DOHH2 (cell line): ENCODE data around the gene CMIP.

ENCODE experiments used
- H3F3A ChIP-seq: fragments of 200-600 bp; sonication (generic), shearing (Covaris generic); 2 replicates; pipeline ENCODE4 v1.6.0; 2016; ENCODE audit warnings: antibody characterized with exemption, mild to moderate bottlenecking; ENCODE audit not compliant: control insufficient read depth, insufficient read depth
- H3K27ac ChIP-seq: fragments of 200-600 bp; sonication (generic); 2 replicates; pipeline ENCODE4 v1.5.1; 2014; ENCODE audit warnings: low read depth, mild to moderate bottlenecking, low read length, moderate library complexity
- H3K27me3 ChIP-seq: fragments of 200-600 bp; sonication (generic); 2 replicates; pipeline ENCODE4 v1.6.1; 2014; ENCODE audit warnings: mild to moderate bottlenecking, low read length, mixed read lengths; ENCODE audit not compliant: control insufficient read depth
- H3K36me3 ChIP-seq: fragments of 200-600 bp; sonication (generic); 2 replicates; pipeline ENCODE4 v1.6.1; 2014; ENCODE audit warnings: mild to moderate bottlenecking, low read length, moderate library complexity, mixed read lengths; ENCODE audit not compliant: control insufficient read depth
- H3K4me1 ChIP-seq: fragments of 200-600 bp; sonication (generic); 2 replicates; pipeline ENCODE4 v1.6.1; 2014; ENCODE audit warnings: mild to moderate bottlenecking, low read length, mixed read lengths; ENCODE audit not compliant: control insufficient read depth
- H3K4me2 ChIP-seq: fragments of 200-600 bp; sonication (generic); 2 replicates; pipeline ENCODE4 v1.6.0; 2014; ENCODE audit warnings: mild to moderate bottlenecking, low read length, moderate library complexity
- H3K4me3 ChIP-seq: fragments of 200-600 bp; sonication (generic); 2 replicates; pipeline ENCODE4 v1.5.1; 2014; ENCODE audit warnings: mild to moderate bottlenecking, low read length, mixed read lengths
- H3K79me2 ChIP-seq: fragments of 200-600 bp; sonication (generic); 2 replicates; pipeline ENCODE4 v1.6.1; 2014; ENCODE audit warnings: mild to moderate bottlenecking, low read length, mixed read lengths; ENCODE audit not compliant: control insufficient read depth
- H3K9me2 ChIP-seq: fragments of 200-600 bp; sonication (generic); replicated peaks from 2 replicates; pipeline ENCODE4 v1.6.1; 2014; ENCODE audit warnings: mild to moderate bottlenecking, low read length, mixed read lengths; ENCODE audit not compliant: control insufficient read depth
- H3K9me3 ChIP-seq: fragments of 200-600 bp; sonication (generic); 2 replicates; pipeline ENCODE4 v1.6.1; 2014; ENCODE audit warnings: antibody characterized with exemption, low read length, mixed read lengths; ENCODE audit not compliant: control insufficient read depth, insufficient read depth
- H4K20me1 ChIP-seq: fragments of 200-600 bp; sonication (generic); 2 replicates; pipeline ENCODE4 v1.6.0; 2014; ENCODE audit warnings: low read depth, mild to moderate bottlenecking, antibody characterized with exemption, low read length, moderate library complexity; ENCODE audit not compliant: control insufficient read depth, insufficient read depth
- EZH2phosphoT487 ChIP-seq: fragments of 200-600 bp; sonication (generic); IDR thresholded peaks from 2 replicates; pipeline ENCODE4 v1.6.1; 2017; ENCODE audit warnings: borderline replicate concordance, mild to moderate bottlenecking, antibody characterized with exemption, low read length, moderate library complexity, mixed read lengths
- TF ChIP-seq, protein P1 (sequence below): fragments of 200-600 bp; sonication (generic); IDR thresholded peaks from one replicate; pipeline ENCODE4 v1.5.1; 2014; ENCODE audit warnings: antibody characterized with exemption, mild to moderate bottlenecking, low read depth, low read length; ENCODE audit not compliant: poor library complexity, severe bottlenecking

Gene CMIP

DNA sequence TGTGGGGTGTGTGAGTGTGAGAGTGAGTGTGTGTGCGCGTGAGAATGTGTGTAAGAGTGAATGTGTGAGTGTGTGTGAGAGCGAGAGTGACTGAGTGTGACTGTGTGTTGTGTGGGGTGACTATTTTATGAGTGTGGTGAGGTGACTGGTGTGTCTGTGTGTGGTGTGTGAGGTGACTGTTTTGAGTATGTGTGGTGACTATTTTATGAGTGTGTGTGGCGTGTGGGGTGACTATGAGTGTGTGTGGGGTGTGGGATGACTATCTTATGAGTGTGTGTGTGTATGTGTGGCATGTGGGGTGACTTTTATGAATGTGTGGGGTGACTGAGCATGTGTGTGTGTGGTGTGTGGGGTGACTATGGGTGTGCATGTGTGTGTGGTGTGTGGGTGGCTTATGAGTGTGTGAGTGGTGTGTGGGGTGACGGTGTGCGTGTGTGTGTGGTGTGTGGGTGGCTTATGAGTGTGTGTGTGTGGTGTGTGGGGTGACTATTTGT is 181.6 kb downstream of the CMIP start:
- Histone ChIP-seq H3F3A (no peaks in the 10 kb centered on the region), H3K27ac (no peak overlapping the region), H3K27me3 (no peaks in the 10 kb centered on the region), H3K4me3 (no peak overlapping the region), H3K4me2 (no peak overlapping the region), H3K36me3 (no peaks in the 10 kb centered on the region), H3K79me2 (no peaks in the 10 kb centered on the region), H4K20me1 (no peaks in the 10 kb centered on the region), H3K9me3 (no peaks in the 10 kb centered on the region), H3K4me1 (0 out of 2 replicates have a peak, but pooled peaks cover 4% of the 10 kb centered on the region), H3K9me2 (no peaks in the 10 kb centered on the region)
- no peak for TF ChIP-seq EZH2phosphoT487
- TF ChIP-seq, protein P1, sequence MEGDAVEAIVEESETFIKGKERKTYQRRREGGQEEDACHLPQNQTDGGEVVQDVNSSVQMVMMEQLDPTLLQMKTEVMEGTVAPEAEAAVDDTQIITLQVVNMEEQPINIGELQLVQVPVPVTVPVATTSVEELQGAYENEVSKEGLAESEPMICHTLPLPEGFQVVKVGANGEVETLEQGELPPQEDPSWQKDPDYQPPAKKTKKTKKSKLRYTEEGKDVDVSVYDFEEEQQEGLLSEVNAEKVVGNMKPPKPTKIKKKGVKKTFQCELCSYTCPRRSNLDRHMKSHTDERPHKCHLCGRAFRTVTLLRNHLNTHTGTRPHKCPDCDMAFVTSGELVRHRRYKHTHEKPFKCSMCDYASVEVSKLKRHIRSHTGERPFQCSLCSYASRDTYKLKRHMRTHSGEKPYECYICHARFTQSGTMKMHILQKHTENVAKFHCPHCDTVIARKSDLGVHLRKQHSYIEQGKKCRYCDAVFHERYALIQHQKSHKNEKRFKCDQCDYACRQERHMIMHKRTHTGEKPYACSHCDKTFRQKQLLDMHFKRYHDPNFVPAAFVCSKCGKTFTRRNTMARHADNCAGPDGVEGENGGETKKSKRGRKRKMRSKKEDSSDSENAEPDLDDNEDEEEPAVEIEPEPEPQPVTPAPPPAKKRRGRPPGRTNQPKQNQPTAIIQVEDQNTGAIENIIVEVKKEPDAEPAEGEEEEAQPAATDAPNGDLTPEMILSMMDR: no peak

GRCh38 chr16:81627024-81627423 is 182.4 kb downstream of the CMIP start:
- no peaks in the 10 kb centered on the region for H3K36me3 ChIP-seq
- no peak overlapping the region for H3K4me3 ChIP-seq
- no peaks in the 10 kb centered on the region for H3K27me3 ChIP-seq
- H3K9me3 ChIP-seq: no peaks in the 10 kb centered on the region
- no peak overlapping the region for H3K4me2 ChIP-seq
- H3K79me2 ChIP-seq: no peaks in the 10 kb centered on the region
- H4K20me1 ChIP-seq: no peaks in the 10 kb centered on the region
- no peaks in the 10 kb centered on the region for H3K9me2 ChIP-seq
- no peak overlapping the region for H3K27ac ChIP-seq
- H3F3A ChIP-seq: no peaks in the 10 kb centered on the region
- 0 out of 2 replicates have a peak, but pooled peaks cover 4% of the 10 kb centered on the region for H3K4me1 ChIP-seq
- TF ChIP-seq, protein P1: no peak
- TF ChIP-seq EZH2phosphoT487: no peak

- no peak for TF ChIP-seq EZH2phosphoT487
- TF ChIP-seq, protein P1: no peak
- no peaks in the 10 kb centered on the region for H3K27me3 ChIP-seq
- no peaks in the 10 kb centered on the region for H4K20me1 ChIP-seq
- H3K27ac ChIP-seq: no peak overlapping the region
- H3K79me2 ChIP-seq: no peaks in the 10 kb centered on the region
- no peaks in the 10 kb centered on the region for H3K9me2 ChIP-seq
- H3K4me2 ChIP-seq: no peak overlapping the region
- H3K36me3 ChIP-seq: no peaks in the 10 kb centered on the region
- 0 out of 2 replicates have a peak, but pooled peaks cover 4% of the 10 kb centered on the region for H3K4me1 ChIP-seq
- no peaks in the 10 kb centered on the region for H3K9me3 ChIP-seq
- no peak overlapping the region for H3K4me3 ChIP-seq
- no peaks in the 10 kb centered on the region for H3F3A ChIP-seq
Measured at GRCh38 chr16:81627729-81628244, 183.2 kb downstream of the CMIP start.
